Activated CD4-positive, alpha-beta memory T cell treated with anti-CD3 and anti-CD28 coated beads for 36 hours (primary cell): ENCODE measurements around the gene MPPED2. TPM values are rescaled to one million over a fixed set of nuclear protein-coding genes. Genes with fewer than 3 reads are reported as not detected.
"Not testable (repeated sequence)": the region's sequence is repeated elsewhere in the genome, so short reads cannot be mapped to it uniquely, and the experiment has no call there.

Experiments
- CTCF ChIA-PET: fragments of 350-600 bp; sonication (Branson Sonifier 250); formaldehyde crosslinking; loops from one replicate; lab custom pipeline; 2021; ENCODE audit warnings: antibody characterized with exemption, inconsistent platforms; lab: Charles Lee
- POLR2A ChIA-PET: fragments of 350-600 bp; sonication (Branson Sonifier 250); formaldehyde crosslinking; loops from one replicate; lab custom pipeline; 2021; ENCODE audit warnings: antibody characterized with exemption; lab: Charles Lee
- DNase-seq: peaks from one replicate; pipeline ENCODE4 v3.0.0-alpha.2; 2020
- H3K27ac Mint-ChIP-seq: one replicate; pipeline ENCODE4 v1.8.0; 2021; ENCODE audit warnings: mixed read lengths
- H3K27me3 Mint-ChIP-seq: one replicate; pipeline ENCODE4 v1.8.0; 2021; ENCODE audit warnings: mixed read lengths
- H3K36me3 Mint-ChIP-seq: one replicate; pipeline ENCODE4 v1.8.0; 2021; ENCODE audit warnings: mixed read lengths
- H3K4me1 Mint-ChIP-seq: one replicate; pipeline ENCODE4 v1.8.0; 2021; ENCODE audit warnings: low read depth, mixed read lengths
- H3K4me3 Mint-ChIP-seq: one replicate; pipeline ENCODE4 v1.8.0; 2021; ENCODE audit warnings: mild to moderate bottlenecking, mixed read lengths
- H3K9me3 Mint-ChIP-seq: one replicate; pipeline ENCODE4 v1.8.0; 2021; ENCODE audit warnings: mixed read lengths
- intact Hi-C: fragments of 100-400 bp; cut with micrococcal nuclease; formaldehyde crosslinking; loops from one replicate; pipeline ENCODE4 v1.15.1; 2023
- total RNA-seq, 2 experiments: library from RNA; stranded (reverse); gene quantifications; one replicate each; pipeline ENCODE4 v1.2.3, GENCODE V29; 2021

MPPED2 gene
- total RNA-seq, 2 experiments from 2014 or later: not detected

DNA sequence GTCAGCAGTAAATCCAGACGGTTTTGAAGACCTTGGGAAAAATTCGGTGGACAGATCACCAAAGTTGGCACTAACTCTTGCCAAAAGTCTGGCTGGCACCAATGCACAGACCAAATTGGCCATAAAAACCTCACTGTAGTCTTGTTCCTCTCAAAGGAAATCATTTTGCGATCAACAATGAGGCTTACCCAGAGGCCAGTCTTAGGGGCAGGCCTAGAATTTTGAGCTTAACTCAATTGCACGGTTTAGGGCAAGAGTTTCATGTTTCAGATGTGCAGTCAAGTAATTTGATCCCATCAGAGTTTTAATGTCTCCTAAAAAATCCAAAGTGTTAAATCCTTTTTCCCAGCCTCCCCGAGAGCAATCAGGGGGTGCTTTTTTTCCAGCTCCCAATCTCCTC, 19.0 kb downstream of the MPPED2 start:
- H3K27ac Mint-ChIP-seq: no peak overlapping the region
- no peaks in the 10 kb centered on the region for H3K9me3 Mint-ChIP-seq
- POLR2A ChIA-PET: no interaction called here
- intact Hi-C loops: no loop called here
- H3K27me3 Mint-ChIP-seq: no peaks in the 10 kb centered on the region
- no peaks in the 10 kb centered on the region for H3K36me3 Mint-ChIP-seq
- CTCF ChIA-PET: no interaction called here
- H3K4me3 Mint-ChIP-seq: no peak overlapping the region
- no peak for DNase-seq
- no peaks in the 10 kb centered on the region for H3K4me1 Mint-ChIP-seq

DNA sequence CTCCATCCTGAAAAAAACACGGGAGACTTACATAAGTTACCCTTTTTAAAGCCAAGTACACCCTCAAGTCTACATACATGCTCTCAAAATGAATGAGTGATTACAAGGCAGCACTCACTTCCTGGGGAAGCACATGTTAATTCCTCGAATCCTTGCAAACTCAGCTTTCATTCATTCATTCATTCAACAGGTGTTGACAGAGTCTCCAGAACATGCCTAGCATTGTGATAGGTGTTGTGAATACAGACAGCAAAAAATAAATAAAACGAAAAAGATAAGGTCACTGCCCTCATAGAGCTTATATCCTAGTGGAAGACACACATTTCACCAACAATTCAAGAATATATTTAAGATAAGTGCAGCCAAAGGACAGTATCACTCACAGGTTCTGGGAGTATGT, 19.7 kb downstream of the MPPED2 start:
- Mint-ChIP-seq H3K27ac (no peak overlapping the region), H3K9me3 (no peaks in the 10 kb centered on the region), H3K36me3 (no peaks in the 10 kb centered on the region), H3K4me1 (no peaks in the 10 kb centered on the region), H3K4me3 (no peak overlapping the region), H3K27me3 (no peaks in the 10 kb centered on the region)
- DNase-seq: no peak
- ChIA-PET CTCF (no interaction called here), POLR2A (no interaction called here)
- intact Hi-C loops: no loop called here

DNA sequence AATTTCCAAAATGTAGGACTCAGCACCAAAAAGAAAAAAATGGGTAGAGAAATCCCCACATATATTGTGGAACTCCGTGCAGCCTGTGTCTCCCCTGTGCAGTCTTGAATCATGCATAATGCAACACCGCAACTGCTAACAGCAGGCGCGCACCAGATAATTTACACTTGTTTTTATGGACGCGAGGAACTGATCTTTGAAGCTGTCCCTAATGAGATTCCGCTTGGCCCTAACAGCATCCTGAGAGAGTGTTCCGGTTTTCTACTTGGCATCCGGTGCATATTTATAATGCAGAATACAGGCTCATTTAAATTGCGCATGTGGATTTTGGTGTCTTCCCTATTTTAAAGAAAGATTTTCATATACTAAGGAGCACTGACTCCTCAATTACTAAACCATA, 21.1 kb downstream of the MPPED2 start:
- DNase-seq: no peak
- ChIA-PET POLR2A (no interaction called here), CTCF (no interaction called here)
- no peaks in the 10 kb centered on the region for H3K9me3 Mint-ChIP-seq
- no peak overlapping the region for H3K4me3 Mint-ChIP-seq
- H3K4me1 Mint-ChIP-seq: no peaks in the 10 kb centered on the region
- intact Hi-C loops: no loop called here
- no peaks in the 10 kb centered on the region for H3K36me3 Mint-ChIP-seq
- no peaks in the 10 kb centered on the region for H3K27me3 Mint-ChIP-seq
- no peak overlapping the region for H3K27ac Mint-ChIP-seq

DNA sequence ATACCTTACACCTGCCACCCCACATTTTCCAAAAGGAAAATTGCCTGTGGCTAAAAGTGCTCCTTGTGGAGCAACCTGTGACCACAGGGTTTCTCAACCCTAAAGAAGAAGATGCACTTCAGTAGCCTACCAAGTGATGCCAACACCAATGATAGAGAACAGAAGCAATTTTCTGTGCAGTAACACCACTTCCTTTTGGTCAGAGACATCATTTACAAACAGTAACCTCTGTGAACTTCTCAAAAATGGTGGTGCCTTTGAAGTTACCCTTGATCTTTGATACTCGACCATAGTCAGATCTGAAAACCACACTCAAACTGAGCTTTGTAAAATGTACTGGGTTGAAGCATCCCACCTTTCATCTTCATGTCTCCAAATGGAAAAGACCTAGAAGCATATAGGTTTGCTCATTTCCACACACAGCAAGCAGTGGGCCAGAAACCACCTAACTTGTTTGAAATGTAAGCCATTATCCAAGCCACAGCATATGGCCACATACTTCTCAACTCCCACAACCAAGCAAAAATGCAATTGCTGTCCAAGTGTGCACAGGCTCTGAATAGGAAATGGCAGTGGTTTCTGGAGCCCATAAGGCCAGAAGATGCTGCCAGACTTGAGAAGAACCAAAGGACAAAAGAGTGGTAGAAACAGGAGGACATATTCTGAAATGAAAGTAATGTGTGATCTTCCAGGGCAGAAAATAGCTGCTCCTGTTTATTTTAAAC, 24.3 kb downstream of the MPPED2 start:
- intact Hi-C loops: no loop called here
- CTCF ChIA-PET: no interaction called here
- DNase-seq: no peak

DNA sequence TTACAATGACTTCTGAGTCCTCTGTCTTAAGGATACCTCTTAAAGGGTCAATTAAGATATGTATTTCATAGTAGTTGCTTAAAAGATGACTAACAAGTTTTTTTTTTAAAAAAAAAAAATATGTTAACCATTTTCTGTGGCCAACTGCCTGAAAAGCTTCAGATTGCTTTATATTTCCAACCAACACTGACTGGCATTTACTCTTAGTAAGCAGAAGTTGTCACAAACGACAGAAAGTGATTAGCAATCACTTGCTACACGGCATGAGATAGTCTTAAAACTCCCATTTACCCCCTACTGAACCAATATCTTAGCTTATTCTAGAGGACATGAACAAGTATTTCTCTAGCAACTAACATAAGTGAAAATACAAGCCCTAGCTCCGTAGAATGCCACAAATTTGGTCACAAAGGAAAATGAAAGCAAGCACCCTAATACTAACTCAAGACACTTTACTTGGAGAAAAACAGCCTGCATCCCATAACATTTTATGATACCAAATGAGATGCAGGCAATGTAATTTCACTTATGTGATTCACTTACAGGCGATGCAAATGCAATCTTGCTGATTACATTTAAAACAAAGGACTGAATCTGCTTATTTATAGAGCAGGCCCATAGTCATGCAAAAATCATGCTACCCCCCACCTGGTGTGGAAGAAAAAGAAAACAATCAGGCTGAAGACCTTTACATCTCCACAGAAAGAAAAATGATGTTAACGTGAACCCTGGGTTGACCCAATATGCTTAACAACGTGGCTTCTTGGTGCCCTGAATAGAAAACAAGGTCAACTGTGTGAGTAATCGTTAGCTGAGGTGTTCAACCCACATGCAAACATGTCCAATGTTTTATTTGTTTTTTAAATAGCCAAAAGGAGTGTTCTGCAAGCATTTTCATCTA, 25.7 kb downstream of the MPPED2 start:
- no peak overlapping the region for H3K4me3 Mint-ChIP-seq
- no peaks in the 10 kb centered on the region for H3K36me3 Mint-ChIP-seq
- ChIA-PET CTCF (no interaction called here), POLR2A (no interaction called here)
- no peak overlapping the region for H3K27ac Mint-ChIP-seq
- no peaks in the 10 kb centered on the region for H3K4me1 Mint-ChIP-seq
- intact Hi-C loops: no loop called here
- H3K27me3 Mint-ChIP-seq: no peaks in the 10 kb centered on the region
- no peak for DNase-seq
- H3K9me3 Mint-ChIP-seq: no peaks in the 10 kb centered on the region

More for the DNA sequence above, 24.3 kb downstream of the MPPED2 start:
- POLR2A ChIA-PET: no interaction called here
- H3K4me1 Mint-ChIP-seq: no peaks in the 10 kb centered on the region
- H3K4me3 Mint-ChIP-seq: no peak overlapping the region
- H3K9me3 Mint-ChIP-seq: no peaks in the 10 kb centered on the region
- H3K27me3 Mint-ChIP-seq: no peaks in the 10 kb centered on the region
- no peaks in the 10 kb centered on the region for H3K36me3 Mint-ChIP-seq
- H3K27ac Mint-ChIP-seq: no peak overlapping the region

DNA sequence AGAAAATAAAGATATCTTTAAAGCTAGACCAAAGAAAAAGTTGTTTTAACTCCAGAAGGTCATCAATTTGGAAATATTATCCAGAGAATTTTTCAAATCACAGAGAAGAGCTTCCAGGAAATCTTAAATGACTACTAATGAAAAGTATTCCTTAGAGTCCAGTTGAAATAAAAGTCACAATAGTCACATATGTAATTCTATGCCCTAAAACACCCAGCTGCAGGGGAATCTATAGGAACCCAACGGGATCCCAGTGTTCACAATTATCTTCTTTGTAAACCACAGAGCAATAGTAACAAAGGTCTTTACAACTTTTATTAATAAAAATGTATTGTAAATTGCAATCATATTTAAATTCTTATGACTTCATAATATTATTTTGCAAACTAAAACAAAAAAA, 27.1 kb downstream of the MPPED2 start:
- no peak for DNase-seq
- CTCF ChIA-PET: no interaction called here
- no peaks in the 10 kb centered on the region for H3K4me1 Mint-ChIP-seq
- H3K9me3 Mint-ChIP-seq: no peaks in the 10 kb centered on the region
- no peaks in the 10 kb centered on the region for H3K27me3 Mint-ChIP-seq
- intact Hi-C loops: no loop called here
- no peak overlapping the region for H3K4me3 Mint-ChIP-seq
- POLR2A ChIA-PET: no interaction called here
- no peak overlapping the region for H3K27ac Mint-ChIP-seq
- no peaks in the 10 kb centered on the region for H3K36me3 Mint-ChIP-seq

DNA sequence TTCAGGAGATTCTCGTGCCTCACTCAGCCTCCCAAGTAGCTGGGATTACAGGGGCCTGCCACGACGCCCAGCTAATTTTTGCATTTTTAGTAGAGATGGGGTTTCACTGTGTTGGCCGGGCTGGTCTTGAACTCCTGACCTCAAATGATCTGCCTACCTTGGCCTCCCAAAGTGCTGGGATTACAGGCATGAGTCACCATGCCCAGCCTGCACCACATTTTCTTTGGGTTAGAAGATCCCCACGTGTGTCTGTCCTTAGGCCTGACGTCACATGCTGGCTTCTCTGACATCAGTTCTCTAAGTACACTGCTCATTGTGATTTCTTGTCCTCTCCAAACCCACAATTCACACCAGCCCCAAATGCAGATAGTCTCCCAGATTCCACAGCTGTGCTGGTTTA, 31.6 kb downstream of the MPPED2 start:
- H3K27me3 Mint-ChIP-seq, H3K4me3 Mint-ChIP-seq, H3K9me3 Mint-ChIP-seq, H3K4me1 Mint-ChIP-seq, DNase-seq, CTCF ChIA-PET, intact Hi-C loops, H3K27ac Mint-ChIP-seq, POLR2A ChIA-PET, H3K36me3 Mint-ChIP-seq: not testable (repeated sequence)

DNA sequence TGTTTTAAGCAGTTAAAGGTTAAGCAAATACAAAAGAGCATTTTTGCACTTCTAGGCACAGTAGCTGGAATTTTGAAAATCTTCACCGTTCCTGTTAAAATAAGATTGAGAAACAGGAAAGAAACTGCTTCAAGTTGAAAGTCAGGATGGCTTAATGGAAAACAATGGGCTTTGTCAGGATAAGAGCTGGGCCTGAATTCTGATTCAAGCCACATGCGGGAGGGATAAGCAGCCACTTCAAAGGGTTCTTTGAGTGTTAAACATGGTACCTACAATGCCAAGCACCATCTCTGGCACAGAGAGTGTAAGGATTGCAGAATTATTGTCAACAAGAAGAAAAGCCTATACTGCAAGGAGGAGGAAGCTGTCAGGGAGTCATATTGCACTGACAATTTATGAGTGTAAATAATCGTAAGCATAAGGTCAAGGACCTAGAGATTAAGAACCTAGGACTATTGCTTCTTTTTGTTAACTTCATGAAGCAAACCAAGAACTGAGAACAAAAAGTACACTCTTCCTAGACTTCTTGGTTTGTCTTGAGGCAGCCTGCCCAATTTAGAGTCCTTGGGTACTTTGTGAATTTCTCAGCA, 32.5 kb downstream of the MPPED2 start:
- Mint-ChIP-seq H3K27me3 (no peaks in the 10 kb centered on the region), H3K9me3 (no peaks in the 10 kb centered on the region), H3K36me3 (no peaks in the 10 kb centered on the region), H3K27ac (no peak overlapping the region), H3K4me3 (no peak overlapping the region), H3K4me1 (no peaks in the 10 kb centered on the region)
- DNase-seq: no peak
- ChIA-PET CTCF (no interaction called here), POLR2A (no interaction called here)
- intact Hi-C loops: no loop called here

DNA sequence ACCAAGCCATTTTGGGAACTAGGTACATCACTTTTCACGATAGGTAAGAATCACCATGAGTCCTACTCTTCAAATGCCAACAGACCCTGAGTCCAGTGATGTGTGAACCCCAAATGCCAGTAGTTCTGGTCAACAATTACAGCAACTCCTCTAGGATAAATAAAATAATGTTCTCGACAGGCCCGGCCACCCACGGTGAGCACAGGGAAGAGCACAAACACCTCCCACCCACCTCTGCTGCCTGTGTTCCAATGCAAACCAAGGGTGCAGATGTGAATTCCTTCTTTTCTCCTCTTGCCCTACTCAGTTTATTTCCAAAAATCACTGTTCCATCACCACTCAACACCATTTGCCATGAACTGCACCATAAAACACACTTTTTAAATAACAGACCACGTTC, 33.3 kb downstream of the MPPED2 start:
- H3K4me1 Mint-ChIP-seq: no peaks in the 10 kb centered on the region
- no peaks in the 10 kb centered on the region for H3K36me3 Mint-ChIP-seq
- no peaks in the 10 kb centered on the region for H3K27me3 Mint-ChIP-seq
- ChIA-PET CTCF (no interaction called here), POLR2A (no interaction called here)
- no peak for DNase-seq
- no peak overlapping the region for H3K27ac Mint-ChIP-seq
- intact Hi-C loops: no loop called here
- no peaks in the 10 kb centered on the region for H3K9me3 Mint-ChIP-seq
- H3K4me3 Mint-ChIP-seq: no peak overlapping the region

DNA sequence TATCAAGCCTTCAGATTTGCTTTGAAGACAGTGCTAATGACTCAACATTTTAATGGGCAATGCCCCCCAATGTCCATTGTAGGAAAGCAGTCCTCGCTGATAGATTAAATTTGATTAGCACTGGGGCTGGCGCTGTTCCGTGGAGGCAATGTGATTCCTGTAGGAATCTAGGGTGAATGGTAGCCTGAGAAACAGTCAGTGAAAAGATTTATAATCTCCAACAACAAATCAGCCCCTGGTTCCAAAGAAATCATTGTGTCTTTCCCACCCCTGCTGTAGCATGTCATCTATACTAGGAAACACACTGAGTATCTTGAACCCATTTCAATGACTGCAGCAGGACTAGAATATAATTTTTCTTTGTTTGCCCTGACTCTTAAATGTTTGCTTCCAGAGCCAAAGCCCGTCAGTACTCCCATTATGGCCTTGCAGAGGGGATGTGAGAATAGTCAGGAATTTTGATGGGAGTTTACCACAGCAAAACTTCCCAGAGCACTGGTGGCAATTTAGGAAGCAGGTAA, 36.1 kb downstream of the MPPED2 start:
- no peaks in the 10 kb centered on the region for H3K36me3 Mint-ChIP-seq
- no peaks in the 10 kb centered on the region for H3K9me3 Mint-ChIP-seq
- H3K4me1 Mint-ChIP-seq: no peaks in the 10 kb centered on the region
- H3K27me3 Mint-ChIP-seq: no peaks in the 10 kb centered on the region
- H3K27ac Mint-ChIP-seq: no peak overlapping the region
- H3K4me3 Mint-ChIP-seq: no peak overlapping the region
- DNase-seq: no peak
- ChIA-PET CTCF (no interaction called here), POLR2A (no interaction called here)
- intact Hi-C loops: no loop called here

DNA sequence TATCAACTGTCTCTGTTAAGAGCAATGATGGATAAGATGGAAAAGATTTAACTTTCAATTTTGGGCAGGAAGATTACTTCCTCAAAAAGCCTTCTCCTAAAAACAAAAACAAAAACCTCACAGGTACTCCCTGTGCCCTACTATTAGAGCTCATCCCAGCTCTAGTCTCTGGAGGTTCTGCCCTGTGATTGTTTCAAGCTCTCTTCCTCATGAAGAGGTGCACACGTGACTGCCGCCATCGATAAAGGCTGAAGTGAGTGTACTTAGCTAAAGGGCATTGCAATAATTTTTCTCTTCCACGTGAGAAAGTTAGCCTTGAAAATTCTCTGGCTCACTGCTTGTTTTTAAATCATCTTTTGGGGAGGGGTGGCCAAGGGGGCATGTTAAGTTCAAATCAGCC, 36.6 kb downstream of the MPPED2 start:
- DNase-seq: no peak
- intact Hi-C loops: no loop called here
- H3K27ac Mint-ChIP-seq: no peak overlapping the region
- no peaks in the 10 kb centered on the region for H3K36me3 Mint-ChIP-seq
- no peaks in the 10 kb centered on the region for H3K27me3 Mint-ChIP-seq
- no peaks in the 10 kb centered on the region for H3K9me3 Mint-ChIP-seq
- H3K4me3 Mint-ChIP-seq: no peak overlapping the region
- ChIA-PET CTCF (no interaction called here), POLR2A (no interaction called here)
- H3K4me1 Mint-ChIP-seq: no peaks in the 10 kb centered on the region

DNA sequence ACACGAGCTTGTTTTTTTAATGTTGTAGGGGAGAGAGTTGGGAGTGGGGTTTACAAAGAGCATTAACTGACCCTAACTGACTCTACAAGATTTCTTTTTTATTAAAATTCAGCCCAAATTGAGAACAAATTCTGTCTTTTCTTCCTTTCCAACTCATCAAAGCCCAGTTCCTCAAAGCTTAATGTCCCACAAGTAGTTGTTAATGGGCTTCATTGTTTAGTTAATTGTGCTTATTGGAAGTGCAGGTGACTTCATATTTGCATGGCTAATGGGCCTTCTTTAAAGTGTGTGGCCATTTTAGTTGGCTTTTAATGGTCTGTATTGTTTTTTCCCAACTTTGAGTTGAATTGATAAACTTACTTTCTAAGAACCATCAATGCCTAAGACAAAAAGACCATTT, 39.8 kb downstream of the MPPED2 start:
- Mint-ChIP-seq H3K4me3 (no peak overlapping the region), H3K27ac (no peak overlapping the region), H3K36me3 (no peaks in the 10 kb centered on the region), H3K27me3 (no peaks in the 10 kb centered on the region), H3K4me1 (no peaks in the 10 kb centered on the region), H3K9me3 (no peaks in the 10 kb centered on the region)
- no peak for DNase-seq
- ChIA-PET POLR2A (no interaction called here), CTCF (no interaction called here)
- intact Hi-C loops: no loop called here
